Keratinocyte (primary cell): ENCODE data around the gene SORL1-AS1.

Experiments
- DNase-seq: peaks from one replicate; pipeline ENCODE4 v3.0.0-alpha.2; 2011; ENCODE audit warnings: low read depth, missing footprints, low spot score
- FAIRE-seq: peaks from 2 replicates; lab custom pipeline; 2011; peaks lifted over from hg19 to GRCh38; lab: Jason Lieb, UNC
- H2AFZ ChIP-seq: 2 replicates; pipeline ENCODE4 v1.6.0; 2012; ENCODE audit warnings: low read length, control low read depth, inconsistent platforms; ENCODE audit not compliant: control insufficient read depth
- H3K27ac ChIP-seq: 2 replicates; pipeline ENCODE4 v1.5.1; 2011; ENCODE audit warnings: low read length; ENCODE audit not compliant: control insufficient read depth, insufficient read depth
- H3K27me3 ChIP-seq: 3 replicates; pipeline ENCODE4 v1.6.0; 2011; ENCODE audit warnings: low read length; ENCODE audit not compliant: control insufficient read depth, insufficient read depth; ENCODE audit errors: extremely low read depth
- H3K36me3 ChIP-seq, 2 experiments: 2 replicates in 1 of 2; 3 replicates in 1 of 2; pipeline ENCODE4 v1.5.1; 2011; ENCODE audit warnings: low read length in 2 of 2, mild to moderate bottlenecking in 1 of 2; ENCODE audit not compliant: control insufficient read depth in 2 of 2, insufficient read depth in 2 of 2; ENCODE audit errors: extremely low read depth in 1 of 2
- H3K4me1 ChIP-seq: 3 replicates; pipeline ENCODE4 v1.5.1; 2011; ENCODE audit warnings: low read length; ENCODE audit not compliant: control insufficient read depth, insufficient read depth; ENCODE audit errors: extremely low read depth
- H3K4me2 ChIP-seq: 3 replicates; pipeline ENCODE4 v1.6.0; 2011; ENCODE audit warnings: low read depth, low read length; ENCODE audit not compliant: control insufficient read depth, insufficient read depth; ENCODE audit errors: extremely low read depth
- H3K4me3 ChIP-seq, 3 experiments: fragments of 200-600 bp in 1 of 3; sonication (generic) in 1 of 3; 2 replicates in 2 of 3; 3 replicates in 1 of 3; pipeline ENCODE4 v1.5.1; 2011 to 2016; ENCODE audit warnings: low read length in 3 of 3, mild to moderate bottlenecking in 3 of 3, control low read depth in 2 of 3, inconsistent platforms in 1 of 3, low read depth in 1 of 3, mixed read lengths in 1 of 3, mixed run types in 1 of 3, moderate library complexity in 1 of 3; ENCODE audit not compliant: control insufficient read depth in 2 of 3, insufficient read depth in 2 of 3; ENCODE audit errors: extremely low read depth in 1 of 3
- H3K79me2 ChIP-seq: 2 replicates; pipeline ENCODE4 v1.6.0; 2012; ENCODE audit warnings: low read length; ENCODE audit not compliant: control insufficient read depth, insufficient read depth
- H3K9ac ChIP-seq: 3 replicates; pipeline ENCODE4 v1.6.0; 2011; ENCODE audit warnings: low read length; ENCODE audit not compliant: control insufficient read depth, insufficient read depth; ENCODE audit errors: extremely low read depth
- H3K9me1 ChIP-seq: 3 replicates; pipeline ENCODE4 v1.6.0; 2011; ENCODE audit warnings: low read length; ENCODE audit not compliant: control insufficient read depth, insufficient read depth; ENCODE audit errors: extremely low read depth
- H3K9me3 ChIP-seq: 2 replicates; pipeline ENCODE4 v1.5.1; 2012; ENCODE audit warnings: low read depth, low read length; ENCODE audit not compliant: control insufficient read depth
- H4K20me1 ChIP-seq: 3 replicates; pipeline ENCODE4 v1.6.0; 2011; ENCODE audit warnings: low read length; ENCODE audit not compliant: control insufficient read depth, insufficient read depth; ENCODE audit errors: extremely low read depth
- CTCF ChIP-seq, 3 experiments: IDR thresholded peaks in 1 of 3; conservative IDR thresholded peaks in 1 of 3; optimal IDR thresholded peaks in 1 of 3; 2 replicates in 2 of 3; 3 replicates in 1 of 3; pipeline versions ENCODE3 to v1.5.1; 2011; ENCODE audit warnings: low read length in 3 of 3, mild to moderate bottlenecking in 3 of 3, moderate library complexity in 2 of 3, control low read depth in 1 of 3, inconsistent platforms in 1 of 3; ENCODE audit not compliant: insufficient read depth in 2 of 3; ENCODE audit errors: extremely low read depth in 1 of 3
- EZH2 ChIP-seq: IDR thresholded peaks from one replicate; pipeline ENCODE4 v1.6.1; 2012; ENCODE audit warnings: inconsistent platforms, mild to moderate bottlenecking, low read length, moderate library complexity
- dilution Hi-C: fragments of 300-500 bp; cut with MboI; formaldehyde crosslinking; loops from one replicate; pipeline ENCODE4 v1.7.0; 2020; ENCODE audit warnings: low sequenced_read_pairs; ENCODE audit not compliant: extremely low pct_ligation_motif_present

The SORL1-AS1 gene

GRCh38 chr11:121458551-121458950 lies 5.8 kb upstream of the SORL1-AS1 start:
- Histone ChIP-seq H3K4me1 (peaks cover 12% of the 10 kb centered on the region), H3K4me2 (no peak overlapping the region), H3K9ac (no peak overlapping the region), H3K4me3 (no peak overlapping the region), H3K79me2 (peaks cover 4% of the 10 kb centered on the region), H3K27me3 (no peaks in the 10 kb centered on the region), H3K9me3 (no peaks in the 10 kb centered on the region), H3K9me1 (no peaks in the 10 kb centered on the region), H3K27ac (no peak overlapping the region), H2AFZ (no peak overlapping the region), H4K20me1 (no peaks in the 10 kb centered on the region), H3K36me3 (no peaks in the 10 kb centered on the region)
- FAIRE-seq (no peak), DNase-seq (no peak)
- TF ChIP-seq EZH2 (no peak), CTCF (optimal IDR thresholded peaks at IDR 0.05 in 1 of 3, IDR thresholded peaks at IDR 0.05 in 1 of 3, conservative IDR thresholded peaks at IDR 0.05 in 1 of 3; ENCODE audit: extremely low read depth in 1 of 3, insufficient read depth in 2 of 3, low read length in 3 of 3) (no peak)
- dilution Hi-C loops: no loop called here

GRCh38 chr11:121456816-121457431 lies 4.2 kb upstream of the SORL1-AS1 start:
- no peak for FAIRE-seq
- Histone ChIP-seq H3K27me3 (no peaks in the 10 kb centered on the region), H3K4me3 (no peak overlapping the region), H3K9me3 (no peaks in the 10 kb centered on the region), H2AFZ (no peak overlapping the region), H3K9me1 (no peaks in the 10 kb centered on the region), H3K4me2 (no peak overlapping the region), H4K20me1 (no peaks in the 10 kb centered on the region), H3K36me3 (no peaks in the 10 kb centered on the region), H3K27ac (no peak overlapping the region), H3K9ac (no peak overlapping the region), H3K4me1 (peaks cover 12% of the 10 kb centered on the region), H3K79me2 (peaks cover 4% of the 10 kb centered on the region)
- no peak for TF ChIP-seq CTCF (optimal IDR thresholded peaks at IDR 0.05 in 1 of 3, IDR thresholded peaks at IDR 0.05 in 1 of 3, conservative IDR thresholded peaks at IDR 0.05 in 1 of 3; ENCODE audit: extremely low read depth in 1 of 3, insufficient read depth in 2 of 3, low read length in 3 of 3)
- no peak for TF ChIP-seq EZH2
- dilution Hi-C loops: no loop called here
- DNase-seq: no peak
